Astrocyte (in vitro differentiated cells and primary cell): ENCODE measurements around the gene EP400. TPM values are rescaled to one million over a fixed set of nuclear protein-coding genes. Genes with fewer than 3 reads are reported as not detected.

Experiments used
- DNase-seq: peaks from one replicate; pipeline ENCODE4 v3.0.0-alpha.2; 2010; ENCODE audit warnings: low read depth
- FAIRE-seq: peaks from 2 replicates; lab custom pipeline; 2011; peaks lifted over from hg19 to GRCh38; lab: Jason Lieb, UNC
- H2AFZ ChIP-seq: 2 replicates; pipeline ENCODE4 v1.6.0; 2012; ENCODE audit warnings: low read depth, low read length, inconsistent platforms
- H3K27ac ChIP-seq: 2 replicates; pipeline ENCODE4 v1.5.1; 2011; ENCODE audit warnings: low read depth, low read length, inconsistent platforms
- H3K27me3 ChIP-seq: 2 replicates; pipeline ENCODE4 v1.6.0; 2011; ENCODE audit warnings: low read length, inconsistent platforms; ENCODE audit not compliant: insufficient read depth
- H3K36me3 ChIP-seq: 2 replicates; pipeline ENCODE4 v1.5.1; 2011; ENCODE audit warnings: low read length, inconsistent platforms; ENCODE audit not compliant: insufficient read depth
- H3K4me1 ChIP-seq: 2 replicates; pipeline ENCODE4 v1.5.1; 2011; ENCODE audit warnings: low read length, inconsistent platforms; ENCODE audit not compliant: insufficient read depth
- H3K4me2 ChIP-seq: 2 replicates; pipeline ENCODE4 v1.6.0; 2012; ENCODE audit warnings: low read length, inconsistent platforms
- H3K4me3 ChIP-seq: 2 replicates; pipeline ENCODE4 v1.5.1; 2011; ENCODE audit warnings: low read depth, mild to moderate bottlenecking, low read length, inconsistent platforms; ENCODE audit not compliant: insufficient read depth
- H3K79me2 ChIP-seq: 2 replicates; pipeline ENCODE4 v1.6.0; 2012; ENCODE audit warnings: mild to moderate bottlenecking, low read length, inconsistent platforms; ENCODE audit not compliant: insufficient read depth
- H3K9ac ChIP-seq: 2 replicates; pipeline ENCODE4 v1.6.0; 2012; ENCODE audit warnings: mild to moderate bottlenecking, low read length, inconsistent platforms
- H3K9me3 ChIP-seq: 2 replicates; pipeline ENCODE4 v1.5.1; 2012; ENCODE audit warnings: low read depth, mild to moderate bottlenecking, low read length, inconsistent platforms; ENCODE audit not compliant: insufficient read depth
- H4K20me1 ChIP-seq: 2 replicates; pipeline ENCODE4 v1.6.0; 2012; ENCODE audit warnings: low read length, inconsistent platforms; ENCODE audit not compliant: insufficient read depth
- H3K27ac Mint-ChIP-seq: one replicate; pipeline ENCODE4 v1.8.0; 2021; ENCODE audit warnings: mild to moderate bottlenecking, mixed read lengths; ENCODE audit not compliant: unreplicated experiment
- H3K27me3 Mint-ChIP-seq: one replicate; pipeline ENCODE4 v1.8.0; 2021; ENCODE audit warnings: low read depth, mixed read lengths; ENCODE audit not compliant: unreplicated experiment
- H3K36me3 Mint-ChIP-seq: one replicate; pipeline ENCODE4 v1.8.0; 2021; ENCODE audit warnings: low read depth, mixed read lengths; ENCODE audit not compliant: unreplicated experiment
- H3K4me1 Mint-ChIP-seq: one replicate; pipeline ENCODE4 v1.8.0; 2021; ENCODE audit warnings: low read depth, mixed read lengths; ENCODE audit not compliant: unreplicated experiment
- H3K4me3 Mint-ChIP-seq: one replicate; pipeline ENCODE4 v1.8.0; 2021; ENCODE audit warnings: mild to moderate bottlenecking, moderate library complexity, mixed read lengths; ENCODE audit not compliant: unreplicated experiment
- H3K9me3 Mint-ChIP-seq: one replicate; pipeline ENCODE4 v1.8.0; 2021; ENCODE audit warnings: mild to moderate bottlenecking, mixed read lengths; ENCODE audit not compliant: unreplicated experiment
- EZH2 ChIP-seq: IDR thresholded peaks from 2 replicates; pipeline ENCODE4 v1.6.1; 2012; ENCODE audit warnings: mild to moderate bottlenecking, low read length, inconsistent platforms; ENCODE audit not compliant: insufficient read depth
- total RNA-seq: library from RNA; stranded (reverse); gene quantifications from 2 replicates; pipeline ENCODE4 v1.2.1, GENCODE V29; 2021
- TF ChIP-seq, protein P1 (sequence below): IDR thresholded peaks from 2 replicates; pipeline ENCODE4 v1.5.1; 2011; ENCODE audit warnings: low read depth, mild to moderate bottlenecking, inconsistent platforms, low read length, moderate library complexity; ENCODE audit not compliant: insufficient read depth

EP400 gene
- total RNA-seq, 1 donor from 2014 or later, result 39.8 TPM

DNA sequence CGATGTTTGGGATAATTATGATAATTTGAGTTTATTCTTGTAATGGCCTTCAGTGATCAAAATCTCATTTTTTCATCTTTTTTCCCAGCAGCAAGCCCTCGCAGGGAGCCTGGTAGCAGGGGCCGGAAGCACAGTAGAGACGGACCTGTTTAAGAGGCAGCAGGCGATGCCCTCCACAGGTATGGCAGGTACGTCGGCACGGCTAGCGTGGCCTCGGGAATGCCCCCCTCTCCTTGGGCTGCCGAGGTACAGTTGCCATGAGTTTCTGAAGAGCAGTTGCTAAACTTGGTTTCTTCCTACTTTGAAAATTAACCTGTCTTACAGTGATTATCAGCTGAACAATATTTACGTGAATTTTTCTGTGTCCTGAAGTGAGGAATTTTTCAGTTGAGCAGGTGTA, 29.9 kb downstream of the EP400 start:
- no peak overlapping the region for H3K4me2 ChIP-seq
- H4K20me1 ChIP-seq, result peaks cover 58% of the 10 kb centered on the region
- H3K4me1 ChIP-seq, result no peaks in the 10 kb centered on the region
- H2AFZ ChIP-seq, result no peak overlapping the region
- FAIRE-seq, result no peak
- Mint-ChIP-seq H3K4me1 (peaks cover 8% of the 10 kb centered on the region), H3K9me3 (no peaks in the 10 kb centered on the region), H3K36me3 (peaks cover 6% of the 10 kb centered on the region), H3K27me3 (no peaks in the 10 kb centered on the region), H3K4me3 (no peak overlapping the region), H3K27ac (peak overlapping the region; percentile 20)
- no peak overlapping the region for H3K9ac ChIP-seq
- H3K4me3 ChIP-seq, result no peak overlapping the region
- H3K9me3 ChIP-seq, result no peaks in the 10 kb centered on the region
- no peak overlapping the region for H3K27ac ChIP-seq
- no peak for TF ChIP-seq EZH2
- TF ChIP-seq, protein P1, sequence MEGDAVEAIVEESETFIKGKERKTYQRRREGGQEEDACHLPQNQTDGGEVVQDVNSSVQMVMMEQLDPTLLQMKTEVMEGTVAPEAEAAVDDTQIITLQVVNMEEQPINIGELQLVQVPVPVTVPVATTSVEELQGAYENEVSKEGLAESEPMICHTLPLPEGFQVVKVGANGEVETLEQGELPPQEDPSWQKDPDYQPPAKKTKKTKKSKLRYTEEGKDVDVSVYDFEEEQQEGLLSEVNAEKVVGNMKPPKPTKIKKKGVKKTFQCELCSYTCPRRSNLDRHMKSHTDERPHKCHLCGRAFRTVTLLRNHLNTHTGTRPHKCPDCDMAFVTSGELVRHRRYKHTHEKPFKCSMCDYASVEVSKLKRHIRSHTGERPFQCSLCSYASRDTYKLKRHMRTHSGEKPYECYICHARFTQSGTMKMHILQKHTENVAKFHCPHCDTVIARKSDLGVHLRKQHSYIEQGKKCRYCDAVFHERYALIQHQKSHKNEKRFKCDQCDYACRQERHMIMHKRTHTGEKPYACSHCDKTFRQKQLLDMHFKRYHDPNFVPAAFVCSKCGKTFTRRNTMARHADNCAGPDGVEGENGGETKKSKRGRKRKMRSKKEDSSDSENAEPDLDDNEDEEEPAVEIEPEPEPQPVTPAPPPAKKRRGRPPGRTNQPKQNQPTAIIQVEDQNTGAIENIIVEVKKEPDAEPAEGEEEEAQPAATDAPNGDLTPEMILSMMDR, result no peak
- H3K36me3 ChIP-seq, result peaks cover 16% of the 10 kb centered on the region
- DNase-seq, result no peak
- H3K79me2 ChIP-seq, result peaks cover 49% of the 10 kb centered on the region
- H3K27me3 ChIP-seq, result no peaks in the 10 kb centered on the region

DNA sequence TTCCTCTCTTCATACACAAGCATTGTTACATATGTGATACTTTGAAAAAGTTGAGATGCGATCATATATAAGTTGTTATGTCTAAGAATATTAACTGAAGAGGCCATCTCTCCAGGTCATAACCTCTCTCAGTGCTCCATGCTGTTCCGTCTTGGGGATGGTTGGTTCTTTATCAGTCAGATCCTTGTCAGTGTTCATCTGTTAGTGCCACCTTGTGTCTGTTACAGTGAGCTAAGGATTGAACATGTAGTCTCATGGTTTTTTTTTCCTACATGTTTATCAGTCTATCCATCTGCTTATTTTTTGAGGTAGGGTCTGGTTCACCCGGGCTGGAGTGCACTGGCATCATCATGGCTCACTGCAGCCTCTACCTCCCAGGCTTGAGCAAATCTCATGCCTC, 30.5 kb downstream of the EP400 start:
- no peak for TF ChIP-seq EZH2
- TF ChIP-seq, protein P1, result no peak
- Mint-ChIP-seq H3K27ac (no peak overlapping the region), H3K4me3 (no peak overlapping the region), H3K9me3 (no peaks in the 10 kb centered on the region), H3K27me3 (no peaks in the 10 kb centered on the region), H3K4me1 (peaks cover 8% of the 10 kb centered on the region), H3K36me3 (peaks cover 9% of the 10 kb centered on the region)
- no peak overlapping the region for H3K4me3 ChIP-seq
- H2AFZ ChIP-seq, result no peak overlapping the region
- H3K79me2 ChIP-seq, result peaks cover 43% of the 10 kb centered on the region
- H3K9me3 ChIP-seq, result no peaks in the 10 kb centered on the region
- H4K20me1 ChIP-seq, result peaks cover 54% of the 10 kb centered on the region
- H3K4me2 ChIP-seq, result no peak overlapping the region
- H3K4me1 ChIP-seq, result no peaks in the 10 kb centered on the region
- peaks cover 16% of the 10 kb centered on the region for H3K36me3 ChIP-seq
- FAIRE-seq (no peak), DNase-seq (no peak)
- no peak overlapping the region for H3K9ac ChIP-seq
- no peaks in the 10 kb centered on the region for H3K27me3 ChIP-seq
- no peak overlapping the region for H3K27ac ChIP-seq

DNA sequence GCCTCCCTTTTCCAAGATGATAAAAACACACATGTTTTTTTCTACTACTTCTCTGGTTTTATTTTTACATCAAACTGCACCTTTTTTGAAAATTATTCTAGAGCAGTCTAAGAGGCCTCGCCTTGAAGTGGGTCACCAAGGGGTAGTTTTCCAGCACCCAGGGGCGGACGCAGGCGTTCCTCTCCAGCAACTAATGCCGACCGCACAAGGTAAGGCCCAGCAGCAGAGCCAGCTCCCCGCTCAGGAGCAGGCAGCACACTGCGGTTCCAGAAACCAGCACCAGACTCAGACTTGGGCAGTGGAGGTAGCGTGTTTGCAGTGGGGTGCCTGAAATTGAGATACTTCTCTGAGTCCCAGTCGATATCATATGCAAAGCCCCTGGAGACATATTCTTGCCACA, 31.6 kb downstream of the EP400 start:
- TF ChIP-seq, protein P1, result no peak
- TF ChIP-seq EZH2, result no peak
- Histone ChIP-seq H3K4me3 (no peak overlapping the region), H4K20me1 (peaks cover 43% of the 10 kb centered on the region), H3K4me2 (no peak overlapping the region), H3K79me2 (peaks cover 32% of the 10 kb centered on the region), H3K27me3 (no peaks in the 10 kb centered on the region), H3K4me1 (no peaks in the 10 kb centered on the region), H3K9ac (no peak overlapping the region), H3K27ac (no peak overlapping the region), H3K9me3 (no peaks in the 10 kb centered on the region), H3K36me3 (peaks cover 16% of the 10 kb centered on the region), H2AFZ (no peak overlapping the region)
- Mint-ChIP-seq H3K27ac (no peak overlapping the region), H3K36me3 (peaks cover 8% of the 10 kb centered on the region), H3K4me1 (peaks cover 8% of the 10 kb centered on the region), H3K27me3 (no peaks in the 10 kb centered on the region), H3K4me3 (no peak overlapping the region), H3K9me3 (no peaks in the 10 kb centered on the region)
- DNase-seq (no peak), FAIRE-seq (no peak)
